HG02885 (cell line): Measurements from ENCODE around the gene WBP11.
"Not testable (repeated sequence)": the region's sequence is repeated elsewhere in the genome, so short reads cannot be mapped to it uniquely, and the experiment has no call there.

Experiments
- ATAC-seq: cut with Tn5 transposase; IDR thresholded peaks from one replicate; pipeline ENCODE4 v1.9.1; 2021; ENCODE audit warnings: mild to moderate bottlenecking; ENCODE audit not compliant: unreplicated experiment, poor library complexity

Gene WBP11

DNA sequence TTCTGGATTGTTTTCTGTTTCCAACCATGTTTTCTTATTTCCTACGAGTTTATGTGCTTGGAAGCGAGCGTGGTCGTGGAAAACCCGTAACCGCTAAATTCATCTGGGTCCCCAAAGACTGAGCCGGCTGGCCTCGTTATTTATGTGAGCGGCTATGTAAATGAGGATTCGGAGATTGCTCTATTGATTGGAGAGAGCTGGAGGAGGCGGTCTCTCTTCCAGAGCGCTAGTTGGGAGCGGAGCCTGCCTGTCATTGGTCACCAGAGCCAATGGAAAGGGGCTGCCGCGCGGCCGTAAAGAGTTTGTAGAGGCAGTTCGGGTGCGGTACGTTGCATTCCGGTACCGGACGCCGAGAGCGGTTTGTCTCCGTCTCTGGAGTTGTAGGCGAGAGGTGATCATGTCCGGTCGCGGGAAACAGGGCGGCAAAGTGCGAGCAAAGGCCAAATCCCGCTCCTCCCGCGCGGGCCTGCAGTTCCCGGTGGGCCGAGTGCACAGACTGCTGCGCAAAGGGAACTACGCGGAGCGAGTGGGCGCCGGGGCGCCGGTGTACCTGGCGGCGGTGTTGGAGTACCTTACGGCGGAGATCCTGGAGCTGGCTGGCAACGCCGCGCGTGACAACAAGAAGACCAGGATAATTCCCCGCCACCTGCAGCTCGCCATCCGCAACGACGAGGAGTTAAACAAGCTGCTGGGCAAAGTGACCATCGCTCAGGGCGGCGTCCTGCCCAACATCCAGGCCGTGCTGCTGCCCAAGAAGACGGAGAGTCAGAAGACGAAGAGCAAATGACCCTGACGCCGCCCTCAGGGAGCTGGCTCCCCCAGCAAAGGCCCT lies 29.0 kb downstream of the WBP11 start:
- peak; percentile 61 for ATAC-seq

DNA sequence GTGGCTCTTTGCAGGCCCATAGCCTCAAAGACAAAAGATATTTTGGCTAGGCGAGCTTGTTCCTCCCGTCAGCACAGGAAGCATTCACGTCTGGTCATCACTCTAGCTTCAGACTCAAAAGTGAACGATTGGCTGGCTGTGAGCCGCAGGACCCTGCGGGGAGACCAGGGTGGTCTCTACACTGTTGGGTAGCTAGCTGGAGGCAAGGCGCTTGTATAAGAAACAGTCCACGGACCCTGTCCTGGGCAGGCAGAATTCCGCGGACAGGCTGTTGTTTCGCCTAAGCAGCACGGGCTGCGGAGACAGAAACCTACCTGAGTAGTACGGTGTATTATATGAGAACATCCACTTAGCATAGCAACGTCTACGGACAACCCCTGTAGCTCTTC lies 29.6 kb downstream of the WBP11 start:
- peak; percentile 21 for ATAC-seq

DNA sequence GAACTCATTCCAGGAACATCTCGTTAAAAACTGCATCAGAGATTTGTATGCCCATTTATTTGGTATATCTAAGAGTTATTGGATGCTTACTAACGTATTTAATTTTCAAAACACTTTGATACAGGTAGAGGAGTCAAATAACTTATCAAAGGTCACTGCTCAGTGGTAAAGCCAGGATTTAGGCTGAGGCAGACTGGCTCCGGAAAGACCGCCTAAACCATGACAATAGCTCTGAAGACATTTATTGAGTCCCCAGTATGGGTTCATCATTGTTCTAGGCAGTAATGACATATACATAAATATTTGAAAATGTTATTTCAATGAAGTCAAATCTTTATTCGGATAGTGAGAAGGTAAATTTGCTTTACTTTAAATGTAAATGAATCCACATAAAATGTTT lies 30.3 kb downstream of the WBP11 start:
- ATAC-seq = no peak

DNA sequence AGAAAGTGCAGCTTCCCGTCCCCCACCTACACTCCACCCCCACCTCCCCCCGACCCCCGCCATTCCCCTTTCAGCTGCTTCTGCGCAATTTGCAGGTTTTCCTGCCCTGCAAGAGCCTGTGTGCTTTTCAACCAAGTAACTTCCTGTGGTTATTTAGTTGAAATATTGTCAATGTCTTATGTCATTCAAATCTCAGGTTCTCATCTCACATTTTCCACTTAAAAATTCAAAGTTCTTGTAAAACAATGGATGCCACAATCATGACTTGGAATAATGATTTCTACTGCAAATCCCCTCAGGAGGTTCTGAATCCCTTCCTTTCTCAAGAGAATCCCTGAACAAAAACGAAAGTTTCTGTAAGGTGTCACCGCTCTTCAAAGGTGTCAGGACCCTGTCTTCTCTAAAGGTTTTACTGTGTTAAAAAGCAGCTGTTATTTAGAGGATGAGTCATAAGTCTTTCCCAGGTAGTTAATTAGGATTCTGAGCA lies 31.6 kb downstream of the WBP11 start:
- no peak for ATAC-seq

DNA sequence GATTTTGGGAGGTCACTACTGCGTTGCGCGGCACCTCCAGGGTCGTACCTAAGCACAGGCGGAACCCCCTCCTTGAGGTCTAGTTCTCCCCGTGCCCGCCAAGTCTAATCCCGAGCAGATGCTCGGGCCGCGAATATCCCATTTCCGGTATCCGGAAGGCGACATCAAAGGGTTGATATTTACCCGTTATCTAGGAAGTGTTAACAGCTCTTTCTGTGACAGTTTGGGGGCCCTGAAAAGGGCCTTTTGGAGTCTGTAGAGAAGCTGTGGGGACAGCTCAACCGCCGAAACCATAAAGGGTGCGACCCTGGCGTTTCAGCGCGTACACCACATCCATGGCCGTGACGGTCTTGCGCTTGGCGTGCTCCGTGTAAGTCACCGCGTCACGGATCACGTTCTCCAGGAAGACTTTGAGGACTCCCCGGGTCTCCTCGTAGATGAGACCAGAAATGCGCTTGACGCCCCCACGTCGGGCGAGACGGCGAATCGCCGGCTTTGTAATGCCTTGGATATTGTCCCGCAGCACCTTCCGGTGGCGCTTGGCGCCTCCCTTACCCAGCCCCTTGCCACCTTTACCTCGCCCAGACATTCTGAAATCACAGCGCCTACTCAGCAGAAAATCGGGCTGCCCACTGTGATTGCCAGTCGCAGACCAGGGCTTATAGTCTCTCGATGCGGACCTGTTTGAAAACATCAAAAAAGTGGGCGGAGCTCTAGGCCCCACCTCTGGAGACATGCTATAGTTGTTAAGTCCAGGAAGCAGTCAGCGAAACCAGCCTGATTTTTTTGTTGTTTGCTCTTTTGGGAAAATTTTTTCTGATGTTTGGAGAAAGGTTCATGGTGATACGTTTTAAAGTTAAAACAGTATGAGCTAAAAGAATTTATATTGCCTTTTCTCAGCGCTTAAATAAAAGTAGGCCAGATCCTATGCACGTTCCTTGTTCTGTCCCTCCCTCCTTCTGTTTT lies 32.5 kb downstream of the WBP11 start:
- ATAC-seq = peak; percentile 20

- peak; percentile 41 for ATAC-seq
These were observed 33.2 kb downstream of the WBP11 start for GRCh38 chr12:14769969-14770495.

DNA sequence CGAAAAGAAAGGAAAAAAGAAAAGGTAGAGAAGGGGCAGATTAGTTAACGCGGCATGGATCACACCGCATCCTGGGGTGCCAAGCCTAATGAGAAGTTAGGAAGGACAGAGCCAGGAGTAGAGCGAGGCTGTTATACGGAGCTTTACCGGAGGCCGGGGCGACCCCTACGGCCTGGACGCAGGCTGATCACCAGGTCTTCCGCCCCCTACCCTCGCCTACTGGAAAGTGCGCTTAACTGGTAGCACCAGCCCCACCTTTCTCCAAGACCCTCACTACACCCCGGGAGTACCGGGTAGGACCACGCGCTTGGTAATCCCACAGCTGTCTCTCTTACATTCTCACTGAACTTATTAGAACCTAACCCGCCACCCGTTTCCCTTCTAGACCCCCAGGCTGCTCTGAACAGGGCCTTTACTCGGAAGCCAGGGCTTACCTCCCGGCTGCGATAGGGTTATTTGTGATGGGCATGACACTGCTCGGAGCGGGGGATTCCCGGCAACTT lies 33.8 kb downstream of the WBP11 start:
- no peak for ATAC-seq

DNA sequence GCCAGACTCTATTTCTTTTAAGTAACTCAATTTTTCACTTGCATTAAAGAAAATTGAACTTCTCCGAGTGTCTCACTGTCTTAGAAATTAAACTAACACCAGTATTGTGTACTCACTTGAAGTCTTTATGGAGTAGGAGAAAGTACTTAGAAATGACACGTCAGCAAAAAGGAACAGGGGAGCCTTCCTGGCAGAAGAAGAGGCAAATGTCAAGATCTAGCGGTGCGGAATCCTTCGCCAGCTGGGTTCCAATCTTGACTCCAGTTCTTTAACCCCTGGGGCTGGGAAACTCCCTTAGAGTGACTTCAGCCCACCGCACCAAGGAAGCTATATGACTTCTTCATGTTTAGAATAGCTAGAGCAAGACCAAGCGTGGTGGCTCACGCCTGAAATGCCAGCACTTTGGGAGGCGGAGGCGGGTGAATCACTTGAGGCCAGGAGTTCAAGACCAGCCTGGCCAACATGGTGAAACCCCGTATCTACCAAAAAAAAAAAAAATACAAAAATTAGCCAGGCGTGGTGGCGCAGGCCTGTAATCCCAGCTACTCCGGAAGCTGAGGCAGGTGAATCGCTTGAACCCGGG lies 34.4 kb downstream of the WBP11 start:
- ATAC-seq = no peak

- ATAC-seq = no peak
These were observed 35.7 kb downstream of the WBP11 start for GRCh38 chr12:14767617-14768016.

GRCh38 chr12:14766649-14767215 lies 36.5 kb downstream of the WBP11 start:
- ATAC-seq = no peak

GRCh38 chr12:14766020-14766419 lies 37.3 kb downstream of the WBP11 start:
- ATAC-seq = not testable (repeated sequence)

DNA sequence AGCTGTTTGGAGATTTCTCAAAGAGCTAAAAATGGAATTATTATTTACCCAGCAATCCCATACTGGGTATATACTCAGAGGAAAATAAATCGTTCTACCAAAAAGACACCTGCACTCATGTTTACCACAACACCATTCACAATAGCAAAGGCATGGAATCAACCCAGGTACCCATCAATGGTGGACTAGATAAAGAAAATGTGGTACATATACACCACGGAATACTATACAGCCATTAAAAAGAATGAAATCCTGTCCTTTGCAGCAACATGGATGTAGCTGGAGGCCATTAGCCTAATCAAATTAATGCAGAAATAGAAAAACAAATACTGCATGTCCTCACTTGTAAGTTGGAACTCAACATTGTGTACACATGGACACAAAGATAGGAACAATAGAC lies 37.9 kb downstream of the WBP11 start:
- no peak for ATAC-seq

DNA sequence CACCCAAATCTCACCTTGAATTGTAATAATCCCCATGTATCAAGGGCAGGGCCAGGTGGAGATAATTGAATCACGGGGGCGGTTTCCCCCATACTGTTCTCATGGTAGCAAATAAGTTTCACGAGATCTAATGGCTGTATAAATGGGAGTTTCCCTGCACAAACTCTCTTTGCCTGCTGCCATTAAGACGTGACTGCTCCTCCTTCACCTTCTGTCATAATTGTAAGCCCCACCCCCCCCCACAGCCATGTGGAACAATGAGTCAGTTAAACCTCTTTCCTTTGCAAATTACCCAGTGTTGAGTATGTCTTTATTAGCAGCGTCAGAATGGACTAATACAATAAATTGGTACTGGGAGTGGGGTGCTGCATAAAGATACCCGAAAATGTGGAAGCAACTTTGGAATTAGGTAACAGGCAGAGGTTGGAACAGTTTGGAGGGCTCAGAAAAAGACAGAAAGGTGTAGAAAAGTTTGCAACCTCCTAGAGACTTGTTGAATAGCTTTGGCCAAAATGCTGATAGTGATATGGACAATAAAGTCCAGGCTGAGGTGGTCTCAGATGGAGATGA lies 43.5 kb downstream of the WBP11 start:
- not testable (repeated sequence) for ATAC-seq

- ATAC-seq = no peak
These were observed 46.7 kb downstream of the WBP11 start for GRCh38 chr12:14756334-14757143.

- no peak for ATAC-seq
These were observed 51.3 kb downstream of the WBP11 start for GRCh38 chr12:14751986-14752385.

- ATAC-seq = no peak
These were observed 60.2 kb downstream of the WBP11 start for GRCh38 chr12:14743061-14743460.

- no peak for ATAC-seq
These were observed 61.3 kb downstream of the WBP11 start for GRCh38 chr12:14741942-14742341.

DNA sequence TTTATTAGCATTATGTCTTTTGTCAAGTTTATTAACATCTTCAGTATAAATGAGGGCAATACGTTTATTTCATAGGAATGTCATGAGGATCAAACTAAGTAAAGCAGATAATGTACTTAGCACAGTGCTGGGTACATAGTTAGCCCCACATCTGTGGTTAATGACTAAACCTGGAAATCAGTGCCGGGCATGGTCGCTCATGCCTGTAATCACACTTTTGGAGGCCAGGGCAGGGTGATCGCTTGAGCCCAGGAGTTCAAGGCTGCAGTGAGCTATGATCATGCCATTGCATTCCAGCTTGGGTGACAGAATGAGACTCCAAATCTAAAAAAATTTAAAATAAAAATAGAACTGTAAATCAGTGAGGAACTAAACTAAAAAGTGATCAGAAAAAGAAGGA lies 62.1 kb downstream of the WBP11 start:
- peak; percentile 53 for ATAC-seq

- not testable (repeated sequence) for ATAC-seq
These were observed 66.8 kb downstream of the WBP11 start for GRCh38 chr12:14736441-14736840.
